ENCODE results near the gene MYH15. TPM values are rescaled to one million over a fixed set of nuclear protein-coding genes. Genes with fewer than 3 reads are reported as not detected.

MYH15 gene
- total RNA-seq, 4 donors from 2014 or later = not detected

DNA sequence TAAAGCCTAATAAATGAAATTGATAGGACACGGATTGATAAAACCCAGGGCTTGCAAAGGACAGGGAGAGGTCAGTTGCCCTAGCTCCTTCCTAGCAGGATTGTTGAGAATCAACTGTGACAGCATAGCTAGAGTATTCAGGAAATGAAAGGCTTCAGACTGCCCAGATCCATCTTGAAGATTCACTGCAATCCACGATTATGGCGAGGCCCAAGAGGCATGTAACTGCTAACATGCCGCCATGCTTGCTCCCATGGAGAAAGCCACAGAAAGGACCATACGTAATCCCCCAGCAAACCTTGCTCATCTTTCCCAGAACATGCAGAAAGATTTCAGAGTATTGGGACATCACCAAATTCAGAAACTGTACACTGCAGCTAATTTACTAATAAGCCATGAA, 41.3 kb downstream of the MYH15 start:
- TF ChIP-seq, protein P1, sequence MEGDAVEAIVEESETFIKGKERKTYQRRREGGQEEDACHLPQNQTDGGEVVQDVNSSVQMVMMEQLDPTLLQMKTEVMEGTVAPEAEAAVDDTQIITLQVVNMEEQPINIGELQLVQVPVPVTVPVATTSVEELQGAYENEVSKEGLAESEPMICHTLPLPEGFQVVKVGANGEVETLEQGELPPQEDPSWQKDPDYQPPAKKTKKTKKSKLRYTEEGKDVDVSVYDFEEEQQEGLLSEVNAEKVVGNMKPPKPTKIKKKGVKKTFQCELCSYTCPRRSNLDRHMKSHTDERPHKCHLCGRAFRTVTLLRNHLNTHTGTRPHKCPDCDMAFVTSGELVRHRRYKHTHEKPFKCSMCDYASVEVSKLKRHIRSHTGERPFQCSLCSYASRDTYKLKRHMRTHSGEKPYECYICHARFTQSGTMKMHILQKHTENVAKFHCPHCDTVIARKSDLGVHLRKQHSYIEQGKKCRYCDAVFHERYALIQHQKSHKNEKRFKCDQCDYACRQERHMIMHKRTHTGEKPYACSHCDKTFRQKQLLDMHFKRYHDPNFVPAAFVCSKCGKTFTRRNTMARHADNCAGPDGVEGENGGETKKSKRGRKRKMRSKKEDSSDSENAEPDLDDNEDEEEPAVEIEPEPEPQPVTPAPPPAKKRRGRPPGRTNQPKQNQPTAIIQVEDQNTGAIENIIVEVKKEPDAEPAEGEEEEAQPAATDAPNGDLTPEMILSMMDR (IDR thresholded peaks at IDR 0.05) = no peak
- DNase-seq (ENCODE audit: low spot score) (no peak), ATAC-seq (ENCODE audit: low FRiP score) (no peak)

GRCh38 chr3:108468577-108468976, 41.8 kb downstream of the MYH15 start:
- TF ChIP-seq, protein P1 (IDR thresholded peaks at IDR 0.05) = no peak
- ATAC-seq (ENCODE audit: low FRiP score) (no peak), DNase-seq (ENCODE audit: low spot score) (no peak)

- TF ChIP-seq, protein P1 (IDR thresholded peaks at IDR 0.05) = no peak
- ATAC-seq (ENCODE audit: low FRiP score) (peak; percentile 39), DNase-seq (ENCODE audit: low spot score) (no peak)
These were observed 47.5 kb downstream of the MYH15 start for GRCh38 chr3:108462899-108463298.

DNA sequence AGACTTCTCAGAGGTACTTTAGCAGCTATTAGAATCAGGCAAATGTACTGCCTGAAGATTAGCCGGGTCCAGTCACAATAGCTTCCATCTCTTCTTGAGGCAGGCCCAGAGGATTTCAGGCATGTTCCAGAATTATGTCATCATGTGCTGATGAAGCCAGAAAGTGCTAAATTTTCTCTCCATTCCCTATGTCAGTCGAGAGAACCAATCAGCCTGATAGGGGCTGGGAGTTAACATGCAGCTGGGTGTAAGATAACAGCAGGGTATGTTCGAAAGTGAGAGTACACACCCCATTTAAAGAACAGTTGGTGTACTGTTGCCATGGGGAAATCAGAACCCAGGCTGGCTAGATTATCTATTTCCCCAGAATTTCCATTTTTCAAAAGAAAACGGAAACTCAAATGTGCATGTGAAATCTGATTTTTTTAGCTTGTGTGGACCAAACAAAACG, 48.7 kb downstream of the MYH15 start:
- peak; percentile 78 for ATAC-seq (ENCODE audit: low FRiP score)
- TF ChIP-seq, protein P1 (IDR thresholded peaks at IDR 0.05) = no peak
- DNase-seq (ENCODE audit: low spot score) = no peak

GRCh38 chr3:108459225-108459624, 51.2 kb downstream of the MYH15 start:
- TF ChIP-seq, protein P1 (IDR thresholded peaks at IDR 0.05) = no peak

GRCh38 chr3:108455212-108455705, 55.1 kb downstream of the MYH15 start:
- ATAC-seq (ENCODE audit: low FRiP score) (no peak), DNase-seq (ENCODE audit: low spot score) (no peak)
- TF ChIP-seq, protein P1 (IDR thresholded peaks at IDR 0.05) = no peak

More at GRCh38 chr3:108459225-108459624, 51.2 kb downstream of the MYH15 start:
- ATAC-seq (ENCODE audit: low FRiP score) = no peak
- DNase-seq (ENCODE audit: low spot score) = no peak

GRCh38 chr3:108453565-108453964, 56.8 kb downstream of the MYH15 start:
- TF ChIP-seq, protein P1 (IDR thresholded peaks at IDR 0.05) = no peak
- no peak for DNase-seq (ENCODE audit: low spot score)
- ATAC-seq (ENCODE audit: low FRiP score) = no peak
